Measurements from ENCODE around the gene TP53I11.

DNA sequence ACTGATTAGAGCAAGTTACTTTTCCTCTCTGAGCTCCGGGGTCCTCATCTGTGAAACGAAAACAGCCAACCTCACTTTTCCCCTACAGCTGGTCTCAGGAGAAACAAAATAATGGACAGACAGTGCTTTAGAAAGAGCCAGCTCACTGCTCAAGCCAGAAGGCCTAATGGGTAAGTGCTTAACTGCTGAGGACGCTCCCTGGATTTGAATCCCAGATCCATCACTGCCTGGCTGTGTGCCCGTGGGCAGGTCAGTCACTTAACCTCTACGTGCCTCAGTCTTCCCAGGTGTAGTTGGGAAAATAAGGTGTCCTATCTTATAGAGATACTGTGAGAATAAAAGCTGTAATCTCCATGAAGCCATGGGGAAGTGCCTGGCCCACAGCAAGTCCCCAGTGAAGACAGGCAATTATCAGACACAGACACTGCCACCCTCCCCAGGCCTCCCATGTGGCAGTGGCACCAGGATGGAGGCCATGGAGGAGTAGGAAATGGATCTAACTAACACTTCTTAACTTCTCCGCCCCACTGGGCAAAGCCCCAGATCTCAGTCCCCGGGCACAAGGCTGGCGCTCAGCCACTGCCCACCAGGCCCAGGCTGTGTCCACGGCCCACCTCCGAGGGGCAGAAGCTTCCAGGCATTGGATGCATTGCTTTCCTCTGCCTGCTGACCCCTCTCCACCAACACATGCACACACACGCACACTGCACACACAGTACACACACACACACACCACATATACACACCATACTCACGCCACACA is 9.2 kb downstream of the TP53I11 start:
- TF ChIP-seq CTCF (IDR thresholded peaks at IDR 0.05; ENCODE audit: low read depth, low read length) = no peak
- TF ChIP-seq MYC (IDR thresholded peaks at IDR 0.05; ENCODE audit: low read depth, low read length) = no peak

All from NB4 (cell line).